NOMO-1 treated with dmso at 0.1 percent for 144 hours (cell line): Measurements from ENCODE around the gene NPM1.
"Not testable (repeated sequence)": the region's sequence is repeated elsewhere in the genome, so short reads cannot be mapped to it uniquely, and the experiment has no call there.

ENCODE experiments used
- DNase-seq: peaks from one replicate; lab custom pipeline; 2025; ENCODE audit not compliant: unreplicated experiment; lab: John Stamatoyannopoulos, UW

NPM1 gene, protein sequence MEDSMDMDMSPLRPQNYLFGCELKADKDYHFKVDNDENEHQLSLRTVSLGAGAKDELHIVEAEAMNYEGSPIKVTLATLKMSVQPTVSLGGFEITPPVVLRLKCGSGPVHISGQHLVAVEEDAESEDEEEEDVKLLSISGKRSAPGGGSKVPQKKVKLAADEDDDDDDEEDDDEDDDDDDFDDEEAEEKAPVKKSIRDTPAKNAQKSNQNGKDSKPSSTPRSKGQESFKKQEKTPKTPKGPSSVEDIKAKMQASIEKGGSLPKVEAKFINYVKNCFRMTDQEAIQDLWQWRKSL

DNA sequence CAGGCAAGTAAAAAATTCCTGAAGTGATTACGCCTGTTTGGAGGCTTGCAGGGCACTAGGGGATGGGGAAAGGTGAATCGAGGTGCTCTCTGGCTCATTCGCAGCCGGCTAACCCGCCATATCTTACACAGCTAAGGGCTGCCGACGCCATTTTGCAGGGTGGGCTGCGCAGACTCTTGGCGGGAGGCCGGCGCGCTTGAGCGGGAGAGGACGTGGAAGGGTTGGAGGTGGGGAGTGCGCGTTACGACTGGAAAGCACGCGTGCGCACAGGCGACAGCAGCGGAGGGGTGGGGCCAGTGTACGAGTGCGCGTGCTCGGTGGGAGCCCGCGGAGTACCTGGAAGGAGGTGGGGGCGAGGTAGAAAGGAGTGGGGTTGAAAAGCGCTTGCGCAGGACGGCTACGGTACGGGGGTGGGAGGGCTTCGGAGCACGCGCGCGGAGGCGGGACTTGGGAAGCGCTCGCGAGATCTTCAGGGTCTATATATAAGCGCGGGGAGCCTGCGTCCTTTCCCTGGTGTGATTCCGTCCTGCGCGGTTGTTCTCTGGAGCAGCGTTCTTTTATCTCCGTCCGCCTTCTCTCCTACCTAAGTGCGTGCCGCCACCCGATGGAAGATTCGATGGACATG lies at the start of gene NPM1:
NPM1 (plus strand) TSS at position 505 of the 625 bp plus-strand sequence; CDS start at position 605, 100 bp downstream.
- DNase-seq, result peak; percentile 98

GRCh38 chr5:171340042-171340441 lies 47.6 kb upstream of the NPM1 start:
- DNase-seq, result no peak

- no peak for DNase-seq
Observed at GRCh38 chr5:171340491-171340890, 47.2 kb upstream of the NPM1 start.

DNA sequence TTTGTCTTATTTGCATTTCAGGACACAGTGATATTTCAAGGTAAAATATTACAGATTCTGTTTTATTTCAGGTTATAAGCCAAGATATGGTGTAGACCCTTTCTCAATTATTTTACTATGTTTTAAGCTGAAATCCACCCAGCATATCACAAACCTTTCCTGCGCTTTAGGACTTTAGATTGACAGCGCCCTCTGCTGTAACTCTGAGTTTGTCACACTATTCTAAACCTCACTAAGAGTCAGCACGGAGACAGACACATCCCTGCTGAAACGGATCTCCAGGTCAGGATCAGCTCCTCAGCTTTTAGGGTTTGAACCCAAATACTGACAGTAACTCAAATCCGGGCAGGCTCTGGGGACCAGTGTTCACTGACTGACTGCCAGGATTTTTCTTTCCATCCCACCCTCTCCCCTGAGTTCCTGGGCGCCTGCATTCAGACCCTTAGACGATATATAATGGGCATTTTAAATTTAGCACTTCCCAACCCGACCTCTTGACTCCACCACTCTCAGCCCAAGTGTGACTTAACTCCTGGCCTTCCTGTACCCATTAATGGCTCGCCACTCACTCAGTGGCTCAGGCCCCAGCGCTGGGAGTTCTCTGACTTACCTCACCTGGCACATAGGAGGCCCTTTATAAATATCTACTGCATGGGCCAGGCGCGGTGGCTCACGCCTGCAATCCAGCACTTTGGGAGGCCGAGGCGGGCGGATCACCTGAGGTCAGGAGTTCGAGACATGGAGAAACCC lies 45.1 kb upstream of the NPM1 start:
- peak; percentile 11 for DNase-seq

- no peak for DNase-seq
Observed at GRCh38 chr5:171344936-171345608, 42.6 kb upstream of the NPM1 start.

DNA sequence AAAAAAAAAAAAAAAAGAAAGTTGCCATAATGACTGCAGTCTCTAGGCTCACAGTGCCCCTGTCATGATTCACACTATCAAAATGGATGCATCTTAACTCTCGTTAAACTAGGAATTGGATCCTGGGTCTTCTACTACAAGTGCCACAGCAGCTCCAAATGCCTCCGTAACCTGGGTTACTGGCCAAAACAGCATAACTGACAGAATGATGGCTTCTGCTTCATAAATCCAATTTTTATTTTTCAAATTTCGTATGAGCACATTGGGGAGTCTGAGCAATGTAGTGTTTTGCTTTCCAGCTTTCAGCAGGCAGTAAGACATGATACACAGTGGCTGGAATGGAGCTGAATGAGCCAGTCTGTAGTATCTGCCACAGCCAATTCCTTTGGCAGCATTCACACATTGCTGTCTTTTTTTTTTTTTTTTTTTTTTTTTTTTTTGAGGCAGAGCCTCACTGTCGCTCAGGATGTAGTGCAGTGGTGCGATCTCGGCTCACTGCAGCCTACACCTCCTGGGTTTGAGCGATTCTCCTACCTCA lies 36.0 kb upstream of the NPM1 start:
- DNase-seq, result no peak

DNA sequence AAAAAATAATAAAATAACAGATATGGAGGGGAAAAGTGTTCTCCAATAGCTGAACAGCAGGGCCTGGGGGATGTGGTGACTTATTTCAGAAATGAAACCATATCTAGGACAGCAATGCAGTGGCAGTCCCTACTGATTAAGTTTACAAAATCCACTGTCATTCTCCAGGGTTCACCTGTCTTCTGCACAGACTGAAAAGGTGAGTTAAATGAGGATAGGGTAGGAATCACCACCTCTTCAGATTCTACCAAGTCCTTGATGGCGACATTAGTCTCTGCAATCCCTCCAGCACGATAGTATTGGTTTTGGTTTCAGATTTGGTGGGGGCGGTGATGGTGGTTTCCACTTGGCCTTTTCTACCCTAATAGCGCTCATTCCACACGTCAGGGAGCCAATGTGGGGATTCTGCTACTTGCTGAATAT lies 32.3 kb upstream of the NPM1 start:
- DNase-seq, result no peak

- no peak for DNase-seq
Observed at GRCh38 chr5:171357843-171358242, 29.8 kb upstream of the NPM1 start.

- DNase-seq, result not testable (repeated sequence)
Observed at GRCh38 chr5:171361151-171361550, 26.5 kb upstream of the NPM1 start.

DNA sequence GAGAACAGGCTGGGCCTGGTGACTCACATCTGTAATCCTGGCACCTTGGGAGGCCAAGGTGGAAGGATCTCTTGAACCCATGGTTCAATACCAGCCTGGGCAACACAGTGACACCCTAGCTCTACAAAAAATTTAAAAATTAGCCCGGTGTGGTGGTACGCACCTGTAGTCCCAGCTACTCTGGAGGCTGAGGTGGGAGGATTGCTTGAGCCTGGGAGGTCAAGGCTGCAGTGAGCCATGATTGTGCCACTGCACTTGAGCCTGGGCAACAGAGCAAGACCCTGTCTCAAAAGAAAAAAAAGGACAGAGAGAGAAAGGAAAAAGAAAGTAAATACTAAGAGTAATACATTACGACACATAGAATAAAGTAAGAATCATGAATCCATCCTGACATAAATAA lies 24.4 kb upstream of the NPM1 start:
- not testable (repeated sequence) for DNase-seq

GRCh38 chr5:171363846-171364245 lies 23.8 kb upstream of the NPM1 start:
- peak; percentile 14 for DNase-seq

DNA sequence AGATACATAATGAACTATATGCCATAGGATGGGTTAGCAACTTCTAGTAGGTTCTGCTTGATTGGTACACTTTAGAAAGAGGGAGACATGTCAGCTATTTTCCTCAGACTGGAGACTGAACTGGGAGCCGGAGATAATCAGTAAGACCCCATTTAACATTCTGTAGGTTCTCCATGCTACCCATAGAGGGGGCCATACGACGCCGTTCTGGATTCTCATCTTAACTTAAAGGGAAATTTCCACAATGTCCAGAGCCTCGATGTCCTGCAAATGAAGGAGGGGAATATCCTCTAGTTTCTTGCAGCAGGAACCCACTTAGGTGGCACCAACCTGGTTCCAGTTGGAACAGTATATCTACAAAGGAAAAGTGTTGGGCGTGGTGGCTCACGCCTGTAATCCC lies 22.3 kb upstream of the NPM1 start:
- DNase-seq, result no peak

DNA sequence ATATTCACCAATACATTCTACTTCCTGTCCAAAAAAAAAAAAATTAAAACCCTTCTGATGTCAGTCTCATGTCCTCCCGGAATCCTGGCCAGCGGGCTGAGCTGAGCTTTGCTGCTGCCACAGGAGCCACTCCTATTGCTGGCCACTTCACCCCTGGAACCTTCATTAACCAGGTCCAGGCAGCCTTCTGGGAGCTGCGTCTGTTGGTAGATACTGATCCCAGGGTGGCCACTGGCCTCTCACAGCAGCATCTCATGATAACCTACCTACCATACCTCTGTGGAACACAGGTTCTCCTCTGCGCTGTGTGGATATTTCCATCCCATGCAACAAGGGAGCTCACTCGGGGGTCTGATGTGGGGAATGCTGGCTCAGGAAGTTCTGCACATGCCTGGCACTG lies 21.0 kb upstream of the NPM1 start:
- no peak for DNase-seq

- DNase-seq, result peak; percentile 27
Observed at GRCh38 chr5:171367424-171368370, 20.0 kb upstream of the NPM1 start.

- DNase-seq, result no peak
Observed at GRCh38 chr5:171369056-171369455, 18.6 kb upstream of the NPM1 start.

GRCh38 chr5:171369898-171370297 lies 17.8 kb upstream of the NPM1 start:
- DNase-seq, result no peak

DNA sequence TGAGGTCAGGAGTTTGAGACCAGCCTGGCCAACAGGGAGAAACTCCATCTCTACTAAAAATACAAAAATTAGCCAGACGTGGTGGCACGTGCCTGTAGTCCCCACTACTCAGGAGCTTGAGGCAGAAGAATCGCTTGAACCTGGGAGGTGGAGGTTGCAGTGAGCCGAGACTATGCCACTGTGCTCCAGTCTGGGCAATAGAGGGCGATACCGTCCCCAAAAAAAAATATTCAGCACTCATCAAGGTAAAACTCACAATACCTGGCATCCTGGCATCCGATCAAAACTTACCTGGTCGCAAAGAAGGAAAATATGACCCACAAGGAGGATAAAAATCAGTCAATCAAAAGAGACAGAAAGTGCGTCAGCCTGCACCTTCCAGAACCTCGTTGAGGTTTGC lies 16.8 kb upstream of the NPM1 start:
- DNase-seq, result not testable (repeated sequence)

GRCh38 chr5:171371326-171371725 lies 16.3 kb upstream of the NPM1 start:
- DNase-seq, result no peak

- no peak for DNase-seq
Observed at GRCh38 chr5:171379961-171380360, 7.7 kb upstream of the NPM1 start.

- not testable (repeated sequence) for DNase-seq
Observed at GRCh38 chr5:171384416-171384815, 3.2 kb upstream of the NPM1 start.
